HepG2 (cell line): ENCODE results near the gene ZNF174. TPM values are rescaled to one million over a fixed set of nuclear protein-coding genes. Genes with fewer than 3 reads are reported as not detected.

Experiments
- ATF2 ChIP-seq: sonication (generic); formaldehyde crosslinking; IDR thresholded peaks from 2 replicates; pipeline ENCODE4 v1.4.0; 2020; ENCODE audit warnings: missing genetic modification reagents
- CBFB ChIP-seq: sonication (generic); formaldehyde crosslinking; IDR thresholded peaks from 2 replicates; pipeline ENCODE4 v1.4.0; 2020; ENCODE audit warnings: missing genetic modification reagents
- E2F5 ChIP-seq: sonication (generic); formaldehyde crosslinking; conservative IDR thresholded peaks from 2 replicates; pipeline ENCODE4 v1.4.0; 2020; ENCODE audit warnings: missing genetic modification reagents
- GLI4 ChIP-seq: sonication (generic); formaldehyde crosslinking; IDR thresholded peaks from 2 replicates; pipeline ENCODE4 v1.5.1; 2020; ENCODE audit warnings: missing genetic modification reagents, mild to moderate bottlenecking, moderate library complexity, borderline replicate concordance
- GTF3A ChIP-seq: sonication (generic); formaldehyde crosslinking; conservative IDR thresholded peaks from 2 replicates; pipeline ENCODE4 v1.4.0; 2020; ENCODE audit warnings: mild to moderate bottlenecking, missing genetic modification reagents
- KDM6A ChIP-seq: IDR thresholded peaks from 2 replicates; pipeline ENCODE4 v1.6.1; 2016; ENCODE audit warnings: low read depth
- KLF11 ChIP-seq: IDR thresholded peaks from 2 replicates; pipeline ENCODE4 v1.6.1; 2016; ENCODE audit warnings: missing compliant biosample characterization
- MIXL1 ChIP-seq: IDR thresholded peaks from 2 replicates; pipeline ENCODE4 v1.6.1; 2016
- POLR2AphosphoS2 ChIP-seq: IDR thresholded peaks from 2 replicates; pipeline ENCODE4 v1.6.1; 2011; ENCODE audit warnings: low read depth, low read length, improper control_type of control experiment
- SP4 ChIP-seq: sonication (generic); formaldehyde crosslinking; IDR thresholded peaks from 2 replicates; pipeline ENCODE4 v1.8.1; 2023; ENCODE audit warnings: mild to moderate bottlenecking, missing genetic modification reagents
- TBL1XR1 ChIP-seq: fragments of 150-350 bp; IDR thresholded peaks from 2 replicates; pipeline ENCODE4 v1.6.1; 2014; ENCODE audit warnings: borderline replicate concordance, low read length; ENCODE audit not compliant: partially characterized antibody
- THAP7 ChIP-seq: sonication (generic); formaldehyde crosslinking; IDR thresholded peaks from 2 replicates; pipeline ENCODE4 v1.8.1; 2023; ENCODE audit warnings: mild to moderate bottlenecking, missing genetic modification reagents
- ZFP1 ChIP-seq: IDR thresholded peaks from 2 replicates; pipeline ENCODE4 v1.6.1; 2016
- ZNF143 ChIP-seq: sonication (generic); formaldehyde crosslinking; IDR thresholded peaks from 2 replicates; pipeline ENCODE4 v1.4.0; 2020; ENCODE audit warnings: missing genetic modification reagents
- ZNF180 ChIP-seq: sonication (generic); formaldehyde crosslinking; IDR thresholded peaks from 2 replicates; pipeline ENCODE4 v1.4.0; 2020; ENCODE audit warnings: low read depth, missing genetic modification reagents, borderline replicate concordance
- ZNF343 ChIP-seq: sonication (generic); formaldehyde crosslinking; IDR thresholded peaks from 2 replicates; pipeline ENCODE4 v1.4.0; 2020; ENCODE audit warnings: mild to moderate bottlenecking, missing genetic modification reagents
- ZNF383 ChIP-seq: sonication (generic); formaldehyde crosslinking; IDR thresholded peaks from 2 replicates; pipeline ENCODE4 v1.4.0; 2020; ENCODE audit warnings: missing genetic modification reagents, mild to moderate bottlenecking, borderline replicate concordance
- ZNF432 ChIP-seq: sonication (generic); formaldehyde crosslinking; IDR thresholded peaks from 2 replicates; pipeline ENCODE4 v1.5.0; 2020; ENCODE audit warnings: missing genetic modification reagents, mild to moderate bottlenecking, borderline replicate concordance
- ZNF616 ChIP-seq: sonication (generic); formaldehyde crosslinking; IDR thresholded peaks from 2 replicates; pipeline ENCODE4 v1.5.0; 2020; ENCODE audit warnings: low read depth, mild to moderate bottlenecking, missing genetic modification reagents
- ZNF75D ChIP-seq: sonication (generic); formaldehyde crosslinking; IDR thresholded peaks from 2 replicates; pipeline ENCODE4 v1.8.1; 2023; ENCODE audit warnings: missing genetic modification reagents, mild to moderate bottlenecking, borderline replicate concordance
- ZSCAN12 ChIP-seq: sonication (generic); formaldehyde crosslinking; IDR thresholded peaks from 2 replicates; pipeline ENCODE4 v1.9.0; 2021; ENCODE audit warnings: mild to moderate bottlenecking, missing genetic modification reagents
- polyA plus RNA-seq, 8 experiments: library from polyadenylated mRNA; depleted of rRNA in 3 of 8; stranded (reverse) in 7 of 8; unstranded in 1 of 8; fragments of >200 nt; fragmentation: Illumina TruSeq in 4 of 8; extraction: Trizol in 4 of 8; gene quantifications; 2 replicates each; pipeline versions ENCODE4 v1.2.1 to v1.2.3, GENCODE V29; 2011 to 2016; ENCODE audit warnings: low read depth in 4 of 8, missing spikeins in 1 of 8, mixed read lengths in 1 of 8; ENCODE audit not compliant: insufficient read depth in 1 of 8
- total RNA-seq, 5 experiments: library from RNA; depleted of rRNA; stranded (reverse); fragments of >200 nt; fragmentation: Illumina TruSeq; extraction: Trizol; gene quantifications; 2 replicates each; pipeline ENCODE4 v1.2.3, GENCODE V29; 2016; ENCODE audit warnings: low read depth in 1 of 5
- TF ChIP-seq, protein P1 (sequence below): sonication (generic); formaldehyde crosslinking; IDR thresholded peaks from 2 replicates; pipeline ENCODE4 v1.5.0; 2020; ENCODE audit warnings: missing genetic modification reagents
- TF ChIP-seq, protein P2 (sequence below): sonication (generic); formaldehyde crosslinking; IDR thresholded peaks from 2 replicates; pipeline ENCODE4 v1.5.0; 2020; ENCODE audit warnings: mild to moderate bottlenecking, missing genetic modification reagents
- TF ChIP-seq, protein P3 (sequence below): sonication (generic); formaldehyde crosslinking; IDR thresholded peaks from 2 replicates; pipeline ENCODE4 v1.4.0; 2020; ENCODE audit warnings: low read depth, mild to moderate bottlenecking, missing genetic modification reagents
- TF ChIP-seq, protein P4 (sequence below): IDR thresholded peaks from 2 replicates; pipeline ENCODE4 v1.6.1; 2012; ENCODE audit warnings: inconsistent platforms

ZNF174 gene
- total and polyA plus RNA-seq, 2 of the 13 experiments (the other 11 are each of a cell fraction or from before 2014, with no cell fraction given): 8.3 to 10.6 TPM

DNA sequence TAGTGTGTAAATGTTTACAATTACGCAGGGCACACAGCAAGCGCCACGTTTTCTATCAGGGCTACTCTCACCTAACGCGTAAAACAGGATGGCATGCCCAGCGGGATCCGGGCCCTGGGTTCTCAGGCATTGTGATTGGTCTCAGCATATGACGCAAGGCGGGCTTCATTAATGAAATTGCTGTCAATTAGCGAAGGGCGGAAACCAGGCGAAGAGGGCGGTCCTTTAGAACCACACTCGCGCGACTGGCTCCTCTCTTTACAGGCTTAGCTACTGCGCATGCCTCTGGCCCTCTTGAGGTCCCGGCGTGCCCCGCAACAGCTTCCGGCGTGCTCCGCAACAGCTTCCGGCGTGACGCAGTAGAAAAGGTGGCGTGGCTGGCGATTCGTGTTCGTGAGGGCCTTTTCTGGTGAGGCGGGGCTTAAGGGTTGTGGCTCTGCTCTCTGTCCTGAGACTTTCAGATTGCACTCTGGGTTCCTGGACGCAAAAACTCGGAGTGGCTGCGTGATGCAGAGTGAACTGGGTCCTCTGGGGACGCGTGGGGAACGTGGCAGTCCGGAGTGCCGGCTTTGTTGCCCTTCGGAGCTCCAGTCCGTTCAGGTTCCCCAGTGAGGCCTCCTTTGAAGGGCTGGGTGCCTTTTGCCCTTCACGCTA, 36.1 kb upstream of the ZNF174 start (continued):
- TF ChIP-seq ZNF616 (CRISPR knock-in tag): no peak
- TF ChIP-seq KDM6A (CRISPR knock-in tag): no peak
- TF ChIP-seq, protein P1, sequence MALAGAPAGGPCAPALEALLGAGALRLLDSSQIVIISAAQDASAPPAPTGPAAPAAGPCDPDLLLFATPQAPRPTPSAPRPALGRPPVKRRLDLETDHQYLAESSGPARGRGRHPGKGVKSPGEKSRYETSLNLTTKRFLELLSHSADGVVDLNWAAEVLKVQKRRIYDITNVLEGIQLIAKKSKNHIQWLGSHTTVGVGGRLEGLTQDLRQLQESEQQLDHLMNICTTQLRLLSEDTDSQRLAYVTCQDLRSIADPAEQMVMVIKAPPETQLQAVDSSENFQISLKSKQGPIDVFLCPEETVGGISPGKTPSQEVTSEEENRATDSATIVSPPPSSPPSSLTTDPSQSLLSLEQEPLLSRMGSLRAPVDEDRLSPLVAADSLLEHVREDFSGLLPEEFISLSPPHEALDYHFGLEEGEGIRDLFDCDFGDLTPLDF (CRISPR knock-in tag): no peak
- TF ChIP-seq THAP7: no peak
- TF ChIP-seq ZNF383 (CRISPR knock-in tag): no peak
- peak; percentile 59; the same call in 1 of the 2 replicates for TF ChIP-seq SP4 (CRISPR knock-in tag)
- no peak for TF ChIP-seq POLR2AphosphoS2
- TF ChIP-seq ZNF75D (CRISPR knock-in tag): no peak
- TF ChIP-seq ATF2 (CRISPR knock-in tag): no peak; the same call in 1 of the 2 replicates
- no peak for TF ChIP-seq TBL1XR1
- no peak for TF ChIP-seq ZNF180 (CRISPR knock-in tag)
- peak; percentile 87 for TF ChIP-seq ZNF143 (CRISPR knock-in tag)
- TF ChIP-seq E2F5 (CRISPR knock-in tag): no peak
- no peak for TF ChIP-seq ZSCAN12 (CRISPR knock-in tag)
- TF ChIP-seq ZNF432 (CRISPR knock-in tag): no peak
- TF ChIP-seq CBFB (CRISPR knock-in tag): no peak
- TF ChIP-seq GTF3A (CRISPR knock-in tag): no peak
- no peak for TF ChIP-seq GLI4 (CRISPR knock-in tag)
- TF ChIP-seq, protein P2, sequence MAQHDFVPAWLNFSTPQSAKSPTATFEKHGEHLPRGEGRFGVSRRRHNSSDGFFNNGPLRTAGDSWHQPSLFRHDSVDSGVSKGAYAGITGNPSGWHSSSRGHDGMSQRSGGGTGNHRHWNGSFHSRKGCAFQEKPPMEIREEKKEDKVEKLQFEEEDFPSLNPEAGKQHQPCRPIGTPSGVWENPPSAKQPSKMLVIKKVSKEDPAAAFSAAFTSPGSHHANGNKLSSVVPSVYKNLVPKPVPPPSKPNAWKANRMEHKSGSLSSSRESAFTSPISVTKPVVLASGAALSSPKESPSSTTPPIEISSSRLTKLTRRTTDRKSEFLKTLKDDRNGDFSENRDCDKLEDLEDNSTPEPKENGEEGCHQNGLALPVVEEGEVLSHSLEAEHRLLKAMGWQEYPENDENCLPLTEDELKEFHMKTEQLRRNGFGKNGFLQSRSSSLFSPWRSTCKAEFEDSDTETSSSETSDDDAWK: no peak
- TF ChIP-seq, protein P3, sequence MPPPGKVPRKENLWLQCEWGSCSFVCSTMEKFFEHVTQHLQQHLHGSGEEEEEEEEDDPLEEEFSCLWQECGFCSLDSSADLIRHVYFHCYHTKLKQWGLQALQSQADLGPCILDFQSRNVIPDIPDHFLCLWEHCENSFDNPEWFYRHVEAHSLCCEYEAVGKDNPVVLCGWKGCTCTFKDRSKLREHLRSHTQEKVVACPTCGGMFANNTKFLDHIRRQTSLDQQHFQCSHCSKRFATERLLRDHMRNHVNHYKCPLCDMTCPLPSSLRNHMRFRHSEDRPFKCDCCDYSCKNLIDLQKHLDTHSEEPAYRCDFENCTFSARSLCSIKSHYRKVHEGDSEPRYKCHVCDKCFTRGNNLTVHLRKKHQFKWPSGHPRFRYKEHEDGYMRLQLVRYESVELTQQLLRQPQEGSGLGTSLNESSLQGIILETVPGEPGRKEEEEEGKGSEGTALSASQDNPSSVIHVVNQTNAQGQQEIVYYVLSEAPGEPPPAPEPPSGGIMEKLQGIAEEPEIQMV (CRISPR knock-in tag): no peak
- no peak for TF ChIP-seq ZFP1 (CRISPR knock-in tag)
- TF ChIP-seq, protein P4, sequence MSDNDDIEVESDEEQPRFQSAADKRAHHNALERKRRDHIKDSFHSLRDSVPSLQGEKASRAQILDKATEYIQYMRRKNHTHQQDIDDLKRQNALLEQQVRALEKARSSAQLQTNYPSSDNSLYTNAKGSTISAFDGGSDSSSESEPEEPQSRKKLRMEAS: peak; percentile 67; the same call in 1 of the 2 replicates
- TF ChIP-seq MIXL1 (CRISPR knock-in tag): peak; percentile 59; the same call in 1 of the 2 replicates
- no peak for TF ChIP-seq KLF11 (CRISPR knock-in tag)
- no peak for TF ChIP-seq ZNF343 (CRISPR knock-in tag)
